ENCODE results near the gene DDX54. TPM values are rescaled to one million over a fixed set of nuclear protein-coding genes. Genes with fewer than 3 reads are reported as not detected.

The DDX54 gene
- total RNA-seq, 2 donors from 2014 or later = 52.7 TPM

DNA sequence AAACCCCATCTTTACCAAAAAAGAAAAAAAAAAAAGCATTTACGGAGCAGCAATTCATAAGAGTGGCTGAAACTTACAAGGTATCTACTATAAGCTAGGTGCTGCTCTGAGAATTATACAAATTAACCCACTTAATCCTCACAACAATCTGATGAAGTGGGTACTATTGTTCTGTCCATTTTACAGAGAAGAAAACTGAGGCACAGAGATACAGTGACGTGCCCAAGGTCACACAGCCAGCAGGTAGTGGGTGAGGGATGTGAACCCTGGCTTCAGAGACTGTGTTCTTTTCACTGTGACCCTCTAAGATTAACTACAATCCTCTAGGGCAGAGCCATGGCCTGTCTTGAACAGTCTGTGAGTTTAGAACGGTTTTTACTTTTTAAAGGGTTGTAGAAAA lies 3.3 kb downstream of the DDX54 start:
- ATAC-seq = no peak
- H3K36me3 ChIP-seq (replicated peaks in 1 of 2; ENCODE audit: insufficient read depth in 1 of 2, low read depth in 2 of 2) = peaks cover 27 to 30% of the 10 kb centered on the region in 2 donors
- no peaks in the 10 kb centered on the region for H3K27me3 ChIP-seq
- TF ChIP-seq POLR2A (IDR thresholded peaks at IDR 0.05) (no peak), CTCF (IDR thresholded peaks at IDR 0.05) (no peak)
- WGBS, 2 donors = 77 to 82% methylated on average over 3 of the region's 3 CpGs
- H3K9me3 ChIP-seq = no peaks in the 10 kb centered on the region
- H3K4me1 ChIP-seq = peaks cover 28% of the 10 kb centered on the region
- no peak for DNase-seq
- intact Hi-C loops (cut with DNase I) = no loop called here
- no peak overlapping the region for H3K27ac ChIP-seq
- H3K4me3 ChIP-seq = no peak overlapping the region

DNA sequence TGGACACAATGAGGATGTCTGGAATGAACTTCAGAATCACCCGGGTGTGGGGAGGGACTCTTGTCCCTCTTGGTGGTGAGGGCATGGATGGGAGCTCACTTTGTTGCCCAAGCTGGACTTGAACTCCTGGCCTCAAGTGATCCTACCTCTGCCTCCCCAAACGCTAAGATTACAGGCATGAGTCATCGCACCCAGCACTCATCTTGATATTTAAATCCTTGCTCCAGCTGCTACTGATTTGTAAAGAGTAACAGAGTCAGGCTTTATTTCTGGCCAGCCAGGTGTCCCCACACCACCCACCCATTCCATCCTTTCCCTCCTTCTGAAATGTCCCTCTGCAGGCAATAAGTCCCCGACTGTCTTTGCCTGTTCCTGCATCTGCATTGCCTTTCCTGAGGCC lies 4.9 kb downstream of the DDX54 start:
- no peak overlapping the region for H3K4me3 ChIP-seq
- H3K27ac ChIP-seq = no peak overlapping the region
- WGBS, 2 donors = 65 to 79% methylated on average over 4 of the region's 4 CpGs
- H3K9me3 ChIP-seq = no peaks in the 10 kb centered on the region
- H3K27me3 ChIP-seq = no peaks in the 10 kb centered on the region
- no peak for ATAC-seq
- H3K4me1 ChIP-seq = peaks cover 16% of the 10 kb centered on the region
- TF ChIP-seq POLR2A (IDR thresholded peaks at IDR 0.05) (no peak), CTCF (IDR thresholded peaks at IDR 0.05) (no peak)
- DNase-seq = no peak
- intact Hi-C loops (cut with DNase I) = no loop called here
- H3K36me3 ChIP-seq (replicated peaks in 1 of 2; ENCODE audit: insufficient read depth in 1 of 2, low read depth in 2 of 2) = peaks cover 32% of the 10 kb centered on the region in 2 donors

GRCh38 chr12:113179023-113179422 lies 6.3 kb downstream of the DDX54 start:
- no peak for ATAC-seq
- no peak for TF ChIP-seq POLR2A (IDR thresholded peaks at IDR 0.05)
- TF ChIP-seq CTCF (IDR thresholded peaks at IDR 0.05) = no peak
- 87 to 96% methylated on average over 8 to 13 of the region's 14 CpGs for WGBS, 2 donors
- intact Hi-C loops (cut with DNase I) = no loop called here
- no peaks in the 10 kb centered on the region for H3K27me3 ChIP-seq
- H3K4me3 ChIP-seq = no peak overlapping the region
- H3K36me3 ChIP-seq (replicated peaks in 1 of 2; ENCODE audit: insufficient read depth in 1 of 2, low read depth in 2 of 2) = peaks cover 32 to 35% of the 10 kb centered on the region in 2 donors
- no peaks in the 10 kb centered on the region for H3K9me3 ChIP-seq
- H3K27ac ChIP-seq = no peak overlapping the region
- DNase-seq = no peak
- H3K4me1 ChIP-seq = peaks cover 11% of the 10 kb centered on the region

DNA sequence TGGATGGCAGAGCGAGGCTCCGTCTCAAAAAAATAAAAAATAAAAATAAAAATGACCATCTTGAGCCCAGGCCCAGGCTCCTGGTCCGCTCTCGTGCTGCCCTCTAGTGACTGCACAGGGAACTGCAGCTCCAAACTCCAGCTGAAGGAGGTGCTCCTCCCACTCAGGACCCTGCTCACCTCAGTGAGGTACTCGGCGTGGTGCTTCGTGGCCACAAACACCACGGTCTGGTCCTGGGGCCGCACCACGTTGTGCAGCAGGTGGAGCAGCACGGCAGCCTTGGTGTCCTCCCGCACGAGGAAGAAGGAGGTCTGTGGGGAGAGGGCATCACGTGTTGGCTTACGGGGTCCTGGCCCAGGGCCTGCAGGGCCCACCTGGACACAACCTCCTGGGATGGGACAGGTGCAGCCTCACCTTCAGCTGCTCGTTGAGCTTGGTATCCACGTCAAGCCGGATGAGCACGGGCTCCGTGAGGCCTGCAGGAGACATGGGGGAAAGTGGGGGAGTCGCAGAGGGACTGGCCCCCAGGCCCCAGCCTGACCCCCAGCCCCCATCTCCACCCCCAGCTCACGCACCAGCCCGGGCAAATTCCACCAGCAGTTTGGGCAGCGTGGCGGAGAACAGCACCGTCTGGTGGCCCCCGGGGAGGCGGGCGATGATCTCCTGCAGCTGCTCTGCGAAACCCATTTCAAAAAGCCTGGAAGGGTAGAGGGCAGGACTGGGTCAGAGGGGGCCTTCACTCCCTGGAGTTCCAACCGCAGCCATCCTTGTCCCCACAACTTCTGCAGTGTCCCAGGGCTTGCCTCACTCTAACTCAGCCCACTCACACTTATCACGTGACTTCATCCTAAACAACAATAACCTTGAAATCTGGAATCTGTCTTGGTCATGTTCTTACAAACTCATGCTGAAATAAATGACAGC lies 10.6 kb downstream of the DDX54 start:
- Histone ChIP-seq H3K4me1 (no peaks in the 10 kb centered on the region), H3K27ac (no peak overlapping the region), H3K27me3 (no peaks in the 10 kb centered on the region), H3K4me3 (no peak overlapping the region), H3K9me3 (no peaks in the 10 kb centered on the region), H3K36me3 (replicated peaks in 1 of 2; ENCODE audit: insufficient read depth in 1 of 2, low read depth in 2 of 2) (peaks cover 27 to 54% of the 10 kb centered on the region in 2 donors)
- WGBS, 2 donors = 39 to 47% methylated on average over 14 to 22 of the region's 32 CpGs
- ATAC-seq = peak; percentile 75
- intact Hi-C loops (cut with DNase I) = loop anchor here (5.0 kb wide), 1 partner anchor 122 kb away; no protein-coding TSS in a partner anchor
- DNase-seq = peak; percentile 70 to 84 (median 76)
- TF ChIP-seq POLR2A (IDR thresholded peaks at IDR 0.05) = no peak
- peak; percentile 85 to 99 (median 96) for TF ChIP-seq CTCF (IDR thresholded peaks at IDR 0.05)

All from body of pancreas (tissue), 4 donors.